Cardiac septum (tissue), 1 donor: ENCODE data around the gene GIT1. TPM values are rescaled to one million over a fixed set of nuclear protein-coding genes. Genes with fewer than 3 reads are reported as not detected.
A peak's percentile ranks its signal among the peaks of the same experiment; 100 is the strongest.

ENCODE experiments used
- DNase-seq: peaks from one replicate; pipeline ENCODE4 v3.0.0-alpha.2; 2020; ENCODE audit warnings: low spot score
- intact Hi-C: fragments of 100-400 bp; cut with DNase I; formaldehyde crosslinking; loops from one replicate; pipeline ENCODE4 v1.14.0; 2022
- total RNA-seq: library from RNA; stranded (reverse); fragmentation: NEBNext Ultra II Directional; extraction: Animal tissue kit (Norgen Biotek cat#: 25700); gene quantifications from one replicate; pipeline ENCODE4 v1.2.1, GENCODE V29; 2021
- donor health status: DM: no; HTN: no; CAD: no.

The GIT1 gene
- total RNA-seq, 1 donor from 2014 or later, result 36.2 TPM

GRCh38 chr17:29617481-29618271, 28.2 kb upstream of the GIT1 start:
- intact Hi-C loops, result loop anchor here (5.0 to 10.0 kb wide), 2 partner anchors 160 to 317 kb away; partner anchors contain the start of gene SSH2
- DNase-seq, result peak; percentile 95

DNA sequence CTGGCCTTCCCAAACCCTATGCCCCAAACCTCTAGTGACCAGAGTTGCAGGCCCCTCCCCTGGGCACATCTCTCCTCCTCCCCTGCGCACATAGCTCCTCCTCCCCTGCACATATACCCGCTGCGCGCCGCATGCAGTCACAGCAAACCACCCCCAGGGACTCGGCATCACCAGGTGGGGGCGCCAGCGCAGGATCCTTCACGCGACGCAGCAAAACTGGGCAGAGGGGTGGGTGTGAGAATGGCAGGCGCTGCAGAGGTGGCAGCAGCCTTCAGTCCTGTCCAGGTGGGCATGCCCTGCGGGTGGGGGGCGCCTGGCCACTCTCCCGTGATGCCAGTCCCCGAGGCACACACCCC, 27.7 kb upstream of the GIT1 start:
- intact Hi-C loops, result loop anchor here (5.0 to 10.0 kb wide), 2 partner anchors 160 to 318 kb away; partner anchors contain the start of gene SSH2
- peak; percentile 91 for DNase-seq

DNA sequence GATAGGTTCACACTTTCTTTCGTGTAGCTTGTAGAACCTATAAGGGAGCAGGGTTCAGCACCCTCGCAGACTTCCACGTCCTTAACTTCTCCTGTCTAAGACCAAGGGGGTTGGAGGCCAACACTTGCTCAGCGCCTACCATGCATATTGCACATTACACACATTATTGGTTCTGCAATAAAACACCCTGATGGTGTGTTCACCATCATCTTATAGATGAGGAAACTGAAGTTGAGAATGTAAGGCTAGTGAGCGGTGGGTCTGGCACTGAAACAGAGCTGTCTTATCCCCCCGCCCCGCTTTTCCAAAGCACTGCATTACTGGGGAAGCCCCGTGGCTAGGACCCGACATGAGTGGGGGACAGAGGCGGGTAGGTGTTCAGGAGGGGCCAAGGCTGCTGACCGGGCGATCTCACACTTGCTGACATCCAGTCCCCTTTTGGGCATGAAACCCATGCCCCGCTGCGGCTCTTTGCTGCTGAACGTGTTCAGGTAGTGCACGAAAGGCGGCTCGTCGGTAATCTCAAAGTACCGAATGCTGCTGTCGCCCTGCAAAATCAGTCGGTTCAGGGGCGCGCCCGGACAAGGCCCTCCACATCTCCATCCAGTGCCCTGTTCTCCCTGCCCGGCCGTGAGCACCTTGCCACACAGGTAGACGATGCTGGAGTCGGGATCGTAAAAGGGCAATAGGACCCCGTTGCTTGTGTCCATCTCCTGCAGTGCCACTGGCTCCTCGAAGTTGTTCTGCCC, 27.0 kb upstream of the GIT1 start:
- no peak for DNase-seq
- intact Hi-C loops, result loop anchor here (5.0 to 10.0 kb wide), 2 partner anchors 161 to 318 kb away; partner anchors contain the start of gene SSH2

DNA sequence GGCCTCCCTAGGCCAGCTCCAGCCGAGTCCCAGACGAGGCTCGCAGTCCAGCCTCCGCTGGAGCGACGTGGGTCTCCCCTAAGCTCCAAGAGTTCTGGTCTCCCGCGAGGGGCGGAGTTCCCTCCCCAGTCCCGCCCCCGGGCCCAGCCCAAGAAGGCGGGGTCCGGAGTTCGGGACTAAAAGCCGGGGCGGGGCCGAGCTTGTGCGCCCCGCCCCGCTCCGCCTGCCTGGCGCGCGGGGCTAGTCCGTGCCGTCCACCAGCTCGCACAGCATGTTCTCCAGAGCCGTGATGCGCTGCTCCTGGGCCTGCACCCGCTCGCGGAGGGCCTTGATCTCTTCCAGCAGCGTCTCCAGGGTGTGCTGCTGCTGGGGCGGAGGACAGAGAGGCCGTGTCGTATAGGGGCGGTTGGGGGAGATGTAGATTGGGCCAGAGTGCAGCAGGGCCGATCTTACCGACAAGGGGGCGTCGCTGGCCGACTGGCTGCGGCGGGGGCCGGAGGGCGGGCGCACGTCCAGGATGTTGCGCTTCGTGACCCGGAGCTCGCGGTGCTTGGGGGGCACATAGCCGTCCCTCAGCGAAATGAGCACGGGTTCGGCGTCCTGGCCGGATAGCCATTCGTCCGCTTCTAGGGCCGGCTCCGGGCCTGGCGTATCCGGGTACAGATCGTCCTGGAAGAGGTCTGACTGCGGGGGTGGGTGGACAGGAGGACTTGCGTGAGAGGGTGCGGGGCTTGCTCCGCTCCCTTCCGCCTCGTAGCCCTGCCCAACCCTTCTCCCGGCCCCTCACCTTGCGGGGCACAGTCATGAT, 26.2 kb upstream of the GIT1 start:
- intact Hi-C loops, result loop anchor here (5.0 to 10.0 kb wide), 2 partner anchors 162 to 319 kb away; partner anchors contain the start of gene SSH2

GRCh38 chr17:29615048-29615385, 25.6 kb upstream of the GIT1 start:
- no peak for DNase-seq
- intact Hi-C loops, result loop anchor here (5.0 to 10.0 kb wide), 2 partner anchors 162 to 320 kb away; partner anchors contain the start of gene SSH2

More for the DNA sequence above, 26.2 kb upstream of the GIT1 start:
- peak; percentile 90 for DNase-seq

DNA sequence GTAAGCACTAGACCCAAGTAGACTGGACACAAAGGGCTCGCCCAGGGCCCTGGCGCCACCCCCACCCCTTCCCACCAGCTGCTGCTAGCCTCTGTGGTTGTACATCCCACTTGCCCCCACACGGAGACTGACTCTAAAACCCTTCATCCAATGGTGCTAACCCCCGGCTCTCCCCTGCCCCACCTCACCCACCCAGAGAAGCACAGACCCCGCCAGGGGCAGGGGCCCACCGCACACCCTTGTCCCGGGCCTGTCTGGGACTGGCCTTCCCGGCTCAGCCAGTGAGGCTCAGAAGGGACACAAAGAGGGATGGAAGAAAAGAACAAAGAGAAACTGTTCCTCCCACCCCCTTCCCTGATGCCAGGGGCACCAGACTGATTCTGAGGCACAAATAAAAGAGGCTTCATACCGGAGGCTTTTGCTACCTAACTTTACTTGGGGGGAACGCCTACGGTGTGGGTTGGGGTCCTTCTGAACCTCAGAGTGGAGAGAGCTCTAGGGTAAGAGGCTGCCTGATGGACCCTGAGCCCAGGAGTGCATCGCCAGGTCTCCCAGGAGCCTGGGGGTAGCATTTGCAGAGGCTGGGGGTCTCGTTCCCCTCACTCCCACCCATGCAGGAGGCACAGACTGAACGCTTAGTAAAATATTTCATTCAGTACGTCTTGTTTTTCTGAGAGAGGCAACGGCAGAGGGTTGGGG, 25.1 kb upstream of the GIT1 start:
- intact Hi-C loops, result loop anchor here (5.0 to 10.0 kb wide), 3 partner anchors 37 to 320 kb away; partner anchors contain the start of gene SSH2
- DNase-seq, result no peak

DNA sequence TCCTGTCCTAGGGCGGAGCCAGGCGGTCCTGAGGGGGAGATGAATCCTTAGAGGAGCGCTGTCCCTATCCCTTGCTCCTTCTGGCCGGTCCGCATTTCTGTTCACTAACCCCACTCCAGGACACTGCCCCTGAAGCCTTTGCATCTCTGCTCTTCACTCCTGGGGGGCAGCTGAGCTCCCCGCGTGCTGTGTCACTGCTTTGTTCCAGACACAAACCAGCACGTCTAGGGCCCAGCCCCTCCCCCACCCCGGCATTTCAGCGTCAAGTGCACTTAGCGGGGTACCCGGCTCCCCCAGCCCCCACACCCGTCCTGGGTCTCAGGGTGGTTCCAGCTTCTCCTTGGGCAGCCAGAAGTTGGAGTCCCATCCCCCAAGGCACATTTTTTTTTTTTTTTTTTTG, 24.4 kb upstream of the GIT1 start:
- no peak for DNase-seq
- intact Hi-C loops, result loop anchor here (5.0 to 10.0 kb wide), 2 partner anchors 37 to 321 kb away; partner anchors contain the start of gene SSH2

GRCh38 chr17:29613352-29613837, 23.9 kb upstream of the GIT1 start:
- intact Hi-C loops, result loop anchor here (5.0 to 10.0 kb wide), 2 partner anchors 36 to 321 kb away; partner anchors contain the start of gene SSH2

DNA sequence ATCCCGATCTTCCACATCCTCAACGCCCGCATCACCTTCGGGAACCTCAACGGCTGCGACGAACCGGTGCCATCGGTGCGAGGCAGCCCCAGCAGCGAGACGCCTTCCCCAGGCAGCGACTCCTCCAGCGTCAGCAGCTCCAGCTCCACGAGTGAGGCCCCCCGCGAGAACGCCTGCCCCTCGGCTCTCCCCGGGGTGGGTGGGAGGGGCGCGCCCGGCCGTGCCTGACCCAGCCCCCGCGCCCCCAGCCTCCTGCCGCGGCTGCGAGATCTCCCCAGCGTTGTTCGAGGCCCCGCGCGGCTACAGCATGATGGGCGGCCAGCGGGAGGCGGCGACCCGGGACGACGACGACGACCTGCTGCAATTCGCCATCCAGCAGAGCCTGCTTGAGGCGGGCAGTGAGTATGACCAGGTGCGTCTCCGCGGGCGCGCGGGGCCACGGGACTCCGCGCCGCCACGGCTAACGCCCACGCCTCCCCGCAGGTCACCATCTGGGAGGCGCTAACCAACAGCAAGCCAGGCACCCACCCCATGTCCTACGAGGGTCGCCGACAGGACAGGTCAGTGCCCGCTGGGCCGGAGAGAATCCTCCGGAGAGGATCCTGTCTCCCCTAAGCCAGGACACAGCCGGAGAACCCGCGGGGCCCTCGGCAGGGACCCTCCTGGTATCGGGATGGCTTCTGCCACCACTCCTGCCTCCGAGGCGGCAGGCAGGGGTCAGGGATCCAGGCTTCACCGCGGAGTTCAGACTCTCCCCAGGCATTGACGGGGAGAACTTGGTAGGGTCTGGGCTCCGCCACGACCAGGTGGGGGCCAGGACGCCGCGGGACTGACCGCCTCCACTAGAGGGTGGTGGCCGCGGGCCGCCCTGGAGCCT, 23.2 kb upstream of the GIT1 start:
- DNase-seq, result no peak
- intact Hi-C loops, result loop anchor here (5.0 to 10.0 kb wide), 2 partner anchors 35 to 322 kb away; partner anchors contain the start of gene SSH2

More at GRCh38 chr17:29613352-29613837, 23.9 kb upstream of the GIT1 start:
- peak; percentile 97 for DNase-seq

DNA sequence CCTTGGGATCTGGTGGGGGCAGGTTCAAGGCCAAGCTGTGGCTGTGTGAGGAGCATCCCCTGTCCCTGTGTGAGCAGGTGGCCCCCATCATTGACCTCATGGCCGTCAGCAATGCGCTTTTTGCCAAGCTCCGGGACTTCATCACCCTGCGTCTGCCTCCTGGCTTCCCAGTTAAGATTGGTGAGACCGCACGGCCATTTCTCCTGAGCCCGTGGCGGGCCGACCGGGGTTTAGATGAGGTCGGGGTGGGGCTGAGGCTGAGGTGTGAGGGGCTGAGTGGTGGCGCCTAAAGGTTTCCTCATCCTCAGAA, 22.6 kb upstream of the GIT1 start:
- intact Hi-C loops, result loop anchor here (5.0 to 10.0 kb wide), 2 partner anchors 35 to 323 kb away; partner anchors contain the start of gene SSH2

DNA sequence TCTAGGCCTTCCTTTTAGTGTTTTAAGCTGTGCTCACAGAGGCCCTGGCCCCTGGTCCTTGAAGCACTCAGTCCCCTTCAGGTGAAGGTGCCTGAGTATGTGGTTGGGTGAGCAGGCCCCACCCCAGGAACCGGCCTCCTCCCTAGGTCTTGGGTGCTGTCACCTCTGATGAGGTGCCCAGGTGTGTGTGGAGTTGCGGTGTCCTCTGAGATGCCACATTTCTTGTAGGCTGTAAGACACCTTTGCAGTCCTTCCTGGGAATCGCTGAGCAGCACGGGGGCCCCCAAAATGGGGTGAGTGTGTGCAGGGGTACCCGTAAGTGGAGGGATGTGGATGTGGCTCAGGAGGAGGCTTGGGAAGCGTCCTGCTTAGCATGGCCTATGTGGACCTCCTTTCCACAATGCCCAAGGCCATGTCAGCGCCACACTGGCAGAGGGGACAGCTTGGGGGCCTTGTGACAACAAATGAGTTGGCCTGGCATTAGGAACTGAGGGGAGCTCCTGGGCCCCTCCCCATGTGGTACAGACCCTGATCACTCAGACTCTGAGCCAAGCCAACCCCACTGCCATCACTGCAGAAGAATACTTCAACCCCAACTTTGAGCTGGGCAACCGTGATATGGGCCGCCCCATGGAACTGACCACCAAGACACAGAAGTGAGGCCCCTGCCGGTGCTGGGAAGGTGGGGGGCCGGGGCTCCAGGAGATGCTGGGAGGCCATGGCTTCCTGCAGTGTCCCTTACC, 22.1 kb upstream of the GIT1 start:
- no peak for DNase-seq
- intact Hi-C loops, result loop anchor here (5.0 to 10.0 kb wide), 2 partner anchors 34 to 323 kb away; partner anchors contain the start of gene SSH2

More for the DNA sequence above, 22.6 kb upstream of the GIT1 start:
- no peak for DNase-seq

DNA sequence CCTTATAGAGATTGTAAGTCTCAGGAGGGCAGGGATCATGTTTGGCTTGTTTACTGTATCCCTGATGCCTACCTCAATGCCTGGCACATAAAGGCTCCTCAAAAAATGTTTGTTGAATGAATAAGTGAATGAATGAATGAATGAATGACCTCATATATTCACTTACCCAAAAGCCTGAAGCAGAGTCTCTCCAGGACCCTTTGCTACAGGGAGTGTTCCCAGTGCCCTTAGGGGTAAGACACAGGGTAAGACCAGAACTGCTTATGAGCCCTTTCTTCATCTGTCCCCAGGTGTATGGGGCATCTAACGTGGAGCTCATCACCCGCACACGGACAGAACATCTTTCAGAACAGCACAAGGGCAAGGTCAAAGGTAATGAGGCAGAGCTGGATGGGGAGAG, 20.9 kb upstream of the GIT1 start:
- DNase-seq, result no peak
- intact Hi-C loops, result loop anchor here (5.0 to 10.0 kb wide), 2 partner anchors 33 to 324 kb away; partner anchors contain the start of gene SSH2

- intact Hi-C loops, result no loop called here
- DNase-seq, result no peak
These were observed 19.5 kb upstream of the GIT1 start for GRCh38 chr17:29608986-29609385.

GRCh38 chr17:29607557-29608195, 18.2 kb upstream of the GIT1 start:
- intact Hi-C loops, result no loop called here
- DNase-seq, result no peak

DNA sequence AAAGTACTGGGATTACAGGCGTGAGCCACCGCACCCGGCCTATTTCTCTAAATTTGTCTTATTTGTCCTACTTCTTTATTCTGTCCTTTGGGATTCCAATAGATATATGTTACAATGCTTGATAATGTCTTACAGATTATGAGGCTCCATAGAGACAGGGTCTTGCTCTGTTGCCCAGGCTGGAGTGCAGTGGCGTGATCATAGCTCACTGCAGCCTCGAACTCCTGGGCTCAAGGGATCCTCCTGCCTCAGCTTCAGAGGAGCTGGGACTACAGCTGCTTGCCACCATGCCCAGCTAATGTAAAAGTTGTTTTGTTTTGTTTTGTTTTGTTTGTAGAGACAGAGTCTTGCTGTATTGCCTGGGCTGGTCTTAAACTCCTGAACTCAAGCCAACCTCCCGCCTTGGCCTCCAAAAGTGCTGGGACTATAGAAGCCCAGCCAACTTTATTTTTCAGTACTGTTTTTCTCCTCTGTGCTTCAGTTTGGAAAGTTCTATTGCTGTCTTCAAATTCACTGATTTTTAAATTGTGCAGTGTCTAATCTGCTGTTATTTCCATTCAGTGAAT, 13.7 kb upstream of the GIT1 start:
- no peak for DNase-seq
- intact Hi-C loops, result no loop called here
